Breast epithelium (tissue), 3 donors: ENCODE data around the gene HOXD9.

ENCODE experiments used
- CTCF ChIP-seq, 3 donors: fragments of 450-650 bp; IDR thresholded peaks; one replicate each; pipeline ENCODE4 v1.5.1; 2016 to 2017; ENCODE audit warnings: antibody characterized with exemption in 3 of 3, mild to moderate bottlenecking in 3 of 3, moderate library complexity in 3 of 3
- POLR2A ChIP-seq: fragments of 450-650 bp; IDR thresholded peaks from one replicate; pipeline ENCODE4 v1.6.1; 2016; ENCODE audit warnings: antibody characterized with exemption, mild to moderate bottlenecking, moderate library complexity
- POLR2AphosphoS5 ChIP-seq, 3 donors: sonication (generic); formaldehyde crosslinking; IDR thresholded peaks; one replicate each; pipeline ENCODE4 v1.6.1; 2017; ENCODE audit warnings: antibody characterized with exemption in 3 of 3

GRCh38 chr2:176132205-176133171 lies 10.0 kb downstream of the HOXD9 start:
- TF ChIP-seq POLR2AphosphoS5 (IDR thresholded peaks at IDR 0.05) (no peak), CTCF (IDR thresholded peaks at IDR 0.05) (no peak), POLR2A (no peak)
